ENCODE measurements around the gene UTP14C. TPM values are rescaled to one million over a fixed set of nuclear protein-coding genes. Genes with fewer than 3 reads are reported as not detected.
"Not testable (repeated sequence)": the region's sequence is repeated elsewhere in the genome, so short reads cannot be mapped to it uniquely, and the experiment has no call there.

Gene UTP14C
- total RNA-seq, 1 donor from 2014 or later, result 4.4 TPM

DNA sequence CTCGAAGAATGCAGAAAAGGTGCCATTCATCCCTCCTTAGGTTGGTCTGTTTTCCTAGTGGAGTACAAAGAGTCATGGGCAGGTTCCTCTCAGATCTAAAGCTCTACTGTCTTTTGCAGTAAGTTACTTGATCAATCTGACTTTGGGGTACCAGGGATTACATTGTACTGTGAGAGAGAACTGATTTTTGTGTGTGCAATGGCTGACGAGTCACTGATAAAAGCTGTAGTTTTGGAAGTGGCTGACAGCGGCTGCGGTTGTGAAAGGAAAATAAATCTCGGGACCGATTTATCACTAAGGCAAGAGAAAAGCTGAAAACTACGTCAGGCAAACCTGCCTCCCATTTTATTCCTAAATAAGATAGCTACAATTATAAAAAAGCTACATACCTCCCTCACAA, 26.9 kb downstream of the UTP14C start:
- ATAC-seq, result no peak

DNA sequence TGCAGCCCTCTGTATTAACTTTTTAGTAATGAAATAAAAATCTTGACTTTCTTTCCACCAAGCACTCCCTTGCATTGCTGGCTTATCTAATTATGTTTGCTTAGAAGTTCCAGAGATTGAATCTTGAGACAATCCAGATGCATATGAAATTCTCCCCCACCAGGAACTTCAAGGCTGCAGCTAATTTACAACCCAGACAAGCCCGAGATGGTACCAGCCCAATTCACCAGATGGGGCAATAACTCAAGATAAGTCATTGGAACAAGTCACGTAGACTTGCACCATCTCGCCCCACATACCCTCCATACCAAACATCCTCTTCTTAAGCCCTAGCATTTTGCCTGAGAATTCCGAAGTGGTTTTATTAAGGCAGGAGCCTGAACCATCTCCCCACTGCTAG, 29.0 kb downstream of the UTP14C start:
- ATAC-seq, result no peak

DNA sequence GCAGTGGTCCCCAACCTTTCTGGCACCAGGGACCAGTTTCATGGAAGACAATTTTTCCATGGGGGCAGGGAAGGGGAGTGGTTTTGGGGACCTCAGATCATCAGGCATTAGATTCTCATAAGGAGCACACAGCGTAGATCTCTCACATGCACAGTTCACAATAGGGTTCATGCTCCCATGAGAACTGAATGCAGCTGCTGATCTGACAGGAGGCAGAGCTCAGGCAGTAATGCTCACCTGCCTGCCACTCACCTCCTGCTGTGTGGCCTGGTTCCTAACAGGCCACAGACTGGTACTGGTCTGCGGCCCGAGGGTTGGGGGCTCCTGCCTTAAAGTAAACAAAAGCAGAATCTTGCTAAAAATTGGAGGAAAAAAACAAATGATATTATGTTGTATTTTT, 36.6 kb downstream of the UTP14C start:
- ATAC-seq, result not testable (repeated sequence)

DNA sequence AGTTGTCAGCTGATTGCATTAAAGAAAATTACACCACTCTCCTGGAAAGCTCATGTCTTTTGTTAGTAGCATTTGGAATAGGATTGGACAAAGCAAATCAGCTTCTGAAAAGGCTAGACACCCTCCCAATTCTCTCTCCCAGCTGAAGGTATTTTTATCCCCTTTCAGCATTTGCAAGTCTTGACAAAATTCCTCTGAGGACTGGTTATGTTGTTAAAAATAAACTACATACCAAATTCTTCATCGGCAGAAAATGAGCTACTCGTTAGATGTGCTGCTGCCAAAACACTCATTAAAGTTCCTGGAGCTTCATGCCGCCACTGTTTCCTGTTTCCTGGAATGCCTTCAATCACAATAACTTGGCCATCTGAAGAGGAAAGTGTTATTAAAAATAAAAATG, 37.1 kb downstream of the UTP14C start:
- ATAC-seq, result no peak

DNA sequence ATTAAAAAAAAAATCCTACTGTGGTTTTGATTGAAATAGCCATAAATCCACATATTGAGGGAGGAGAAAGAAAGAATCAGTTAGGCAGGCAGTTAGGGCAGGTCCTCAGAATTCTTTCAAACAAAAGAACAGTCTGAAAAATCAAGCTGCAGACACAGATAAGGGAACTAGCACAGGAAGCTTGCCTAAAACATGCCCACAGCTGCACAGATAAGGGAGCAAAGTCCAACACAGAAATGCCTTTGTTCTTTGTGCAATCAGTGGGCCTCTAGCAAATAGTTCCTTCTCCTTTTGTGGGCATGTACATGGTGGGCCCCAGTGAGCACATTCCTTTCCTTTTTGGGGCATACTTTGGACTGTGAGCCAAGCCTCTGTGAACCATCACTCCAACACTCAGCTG, 42.7 kb downstream of the UTP14C start:
- no peak for ATAC-seq

DNA sequence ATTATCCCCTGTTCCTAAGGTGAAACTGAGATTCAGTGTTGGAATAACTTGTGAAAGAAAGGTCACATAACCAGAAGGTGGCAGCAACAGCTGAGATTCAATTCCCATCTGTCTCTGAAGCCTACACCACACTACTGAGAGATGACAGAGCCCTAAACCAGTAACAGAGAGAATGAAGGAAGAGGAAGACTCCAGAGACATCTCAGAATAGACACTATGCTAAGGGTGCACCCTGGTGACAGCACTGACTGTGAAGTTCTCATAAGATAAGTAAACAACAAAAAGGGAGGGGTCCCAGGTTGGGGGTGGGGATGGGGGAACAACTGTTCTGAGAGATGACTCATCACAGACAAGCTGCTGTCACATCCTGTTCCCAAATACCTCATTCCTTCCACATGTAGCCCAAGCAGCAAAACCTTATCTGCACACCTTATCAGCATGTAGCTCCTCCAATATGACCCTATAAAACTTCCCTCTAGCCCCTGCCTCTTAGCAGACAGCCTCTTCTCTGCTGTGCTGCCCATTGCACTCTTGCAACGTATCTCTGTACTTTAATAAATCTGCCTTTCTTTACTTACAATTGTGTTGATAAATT, 46.5 kb downstream of the UTP14C start:
- peak; percentile 20 for ATAC-seq

Other genes with a start within 250 kb of the UTP14C start
- 7.3 TPM for gene DHRS12, start 220.5 kb upstream of the UTP14C start, total RNA-seq
- not detected for gene TMEM272, start 179.5 kb upstream of the UTP14C start, total RNA-seq
- not detected for gene CCDC70, start 162.7 kb upstream of the UTP14C start, total RNA-seq
- gene ATP7B, start 13.2 kb upstream of the UTP14C start, total RNA-seq, result 0.92 TPM
- gene ALG11, start 12.3 kb upstream of the UTP14C start, total RNA-seq, result 16.7 TPM
- gene NEK5, start 104.4 kb downstream of the UTP14C start, total RNA-seq, result 0.16 TPM
- gene NEK3, start 134.9 kb downstream of the UTP14C start, total RNA-seq, result 4.3 TPM